ENCODE measurements around the gene NR1H3.

NR1H3 gene

GRCh38 chr11:47248664-47249377 lies 9.0 kb upstream of the NR1H3 start, which contains the start of gene ACP2:
TSS of gene ACP2 (minus strand) at chr11:47248814. CDS start at chr11:47248789, 25 bp downstream.
- Histone ChIP-seq H4K12ac (ENCODE audit: low read depth, low read length) (peak within 1 kb of the TSS; percentile 96), H3K79me2 (ENCODE audit: control insufficient read depth, insufficient read depth, low read length, poor library complexity) (peaks cover 9% of the 10 kb centered on the region), H3K23ac (ENCODE audit: low read length) (no peak within 1 kb of the TSS), H3K9me3 (ENCODE audit: insufficient read depth, low read depth, low read length) (no peaks in the 10 kb centered on the region), H2BK5ac (ENCODE audit: low read depth, low read length, poor library complexity) (peak within 1 kb of the TSS; percentile 66), H2AFZ (ENCODE audit: insufficient read depth, low read length, poor library complexity) (peak within 1 kb of the TSS; percentile 82), H3K4me1 (ENCODE audit: control insufficient read depth in 1 of 2, insufficient read depth in 2 of 2, low read length in 2 of 2) (peaks cover 10 to 13% of the 10 kb centered on the region in 2 experiments), H3K4ac (ENCODE audit: low read depth, low read length) (peak within 1 kb of the TSS; percentile 53), H3K36me3 (ENCODE audit: control insufficient read depth in 1 of 2, insufficient read depth in 2 of 2, low read length in 2 of 2) (peaks cover 17 to 18% of the 10 kb centered on the region in 2 experiments), H2BK120ac (ENCODE audit: insufficient read depth, low read length, poor library complexity) (peak within 1 kb of the TSS; percentile 87), H3K14ac (ENCODE audit: low read length) (peak within 1 kb of the TSS; percentile 94), H3K27ac (ENCODE audit: low read depth, low read length) (peak within 1 kb of the TSS; percentile 55), H3K18ac (ENCODE audit: low read length) (peak within 1 kb of the TSS; percentile 93), H3K9ac (ENCODE audit: low read length) (peak within 1 kb of the TSS; percentile 84), H3K79me1 (ENCODE audit: low read length) (peaks cover 12% of the 10 kb centered on the region), H4K91ac (ENCODE audit: low read depth, low read length) (peak within 1 kb of the TSS; percentile 94), H3K27me3 (ENCODE audit: insufficient read depth, low read length) (no peaks in the 10 kb centered on the region), H4K8ac (ENCODE audit: low read depth, low read length) (peak within 1 kb of the TSS; percentile 98), H3K4me3 (ENCODE audit: low read depth, low read length) (peak within 1 kb of the TSS; percentile 85), H2AK5ac (ENCODE audit: low read length) (peak within 1 kb of the TSS; percentile 51), H3K4me2 (ENCODE audit: low read length) (peak within 1 kb of the TSS; percentile 74), H2BK12ac (ENCODE audit: low read length) (peak within 1 kb of the TSS; percentile 33)
- WGBS (ENCODE audit: extremely low coverage, insufficient coverage, insufficient read length), result no CpG with 5 or more reads among the region's 45 CpGs
- peak; percentile 88 to 91 for DNase-seq

GRCh38 chr11:47249378-47249715 lies 8.4 kb upstream of the NR1H3 start:
- Histone ChIP-seq H3K4me1 (ENCODE audit: control insufficient read depth in 1 of 2, insufficient read depth in 2 of 2, low read length in 2 of 2) (peaks cover 14 to 17% of the 10 kb centered on the region in 2 experiments), H2BK12ac (ENCODE audit: low read length) (no peak overlapping the region), H3K79me1 (ENCODE audit: low read length) (peaks cover 12% of the 10 kb centered on the region), H3K14ac (ENCODE audit: low read length) (peak overlapping the region; percentile 93), H3K4me2 (ENCODE audit: low read length) (peak overlapping the region; percentile 74), H3K4me3 (ENCODE audit: low read depth, low read length) (peak overlapping the region; percentile 85), H2AK5ac (ENCODE audit: low read length) (peak overlapping the region; percentile 51), H3K4ac (ENCODE audit: low read depth, low read length) (peak overlapping the region; percentile 53), H2BK5ac (ENCODE audit: low read depth, low read length, poor library complexity) (peak overlapping the region; percentile 66), H3K27ac (ENCODE audit: low read depth, low read length) (no peak overlapping the region), H3K79me2 (ENCODE audit: control insufficient read depth, insufficient read depth, low read length, poor library complexity) (peaks cover 9% of the 10 kb centered on the region), H4K91ac (ENCODE audit: low read depth, low read length) (peak overlapping the region; percentile 94), H3K18ac (ENCODE audit: low read length) (peak overlapping the region; percentile 93), H3K9me3 (ENCODE audit: insufficient read depth, low read depth, low read length) (no peaks in the 10 kb centered on the region), H2AFZ (ENCODE audit: insufficient read depth, low read length, poor library complexity) (peak overlapping the region; percentile 82), H3K27me3 (ENCODE audit: insufficient read depth, low read length) (no peaks in the 10 kb centered on the region), H3K23ac (ENCODE audit: low read length) (no peak overlapping the region), H2BK120ac (ENCODE audit: insufficient read depth, low read length, poor library complexity) (peak overlapping the region; percentile 82), H3K9ac (ENCODE audit: low read length) (peak overlapping the region; percentile 84), H4K12ac (ENCODE audit: low read depth, low read length) (peak overlapping the region; percentile 94), H4K8ac (ENCODE audit: low read depth, low read length) (peak overlapping the region; percentile 98), H3K36me3 (ENCODE audit: control insufficient read depth in 1 of 2, insufficient read depth in 2 of 2, low read length in 2 of 2) (peaks cover 17 to 18% of the 10 kb centered on the region in 2 experiments)
- no peak for DNase-seq
- WGBS (ENCODE audit: extremely low coverage, insufficient coverage, insufficient read length), result no CpG with 5 or more reads among the region's 3 CpGs

GRCh38 chr11:47251751-47252150 lies 6.0 kb upstream of the NR1H3 start:
- Histone ChIP-seq H2BK12ac (ENCODE audit: low read length) (no peak overlapping the region), H4K12ac (ENCODE audit: low read depth, low read length) (no peak overlapping the region), H3K18ac (ENCODE audit: low read length) (no peak overlapping the region), H3K4me2 (ENCODE audit: low read length) (no peak overlapping the region), H3K4ac (ENCODE audit: low read depth, low read length) (no peak overlapping the region), H3K27ac (ENCODE audit: low read depth, low read length) (no peak overlapping the region), H3K4me3 (ENCODE audit: low read depth, low read length) (no peak overlapping the region), H2AFZ (ENCODE audit: insufficient read depth, low read length, poor library complexity) (no peak overlapping the region), H2BK5ac (ENCODE audit: low read depth, low read length, poor library complexity) (no peak overlapping the region), H4K8ac (ENCODE audit: low read depth, low read length) (no peak overlapping the region), H2AK5ac (ENCODE audit: low read length) (no peak overlapping the region), H3K79me2 (ENCODE audit: control insufficient read depth, insufficient read depth, low read length, poor library complexity) (peaks cover 9% of the 10 kb centered on the region), H3K4me1 (ENCODE audit: control insufficient read depth in 1 of 2, insufficient read depth in 2 of 2, low read length in 2 of 2) (peaks cover 20 to 24% of the 10 kb centered on the region in 2 experiments), H3K36me3 (ENCODE audit: control insufficient read depth in 1 of 2, insufficient read depth in 2 of 2, low read length in 2 of 2) (peaks cover 2 to 3% of the 10 kb centered on the region in 2 experiments), H2BK120ac (ENCODE audit: insufficient read depth, low read length, poor library complexity) (no peak overlapping the region), H3K23ac (ENCODE audit: low read length) (no peak overlapping the region), H3K14ac (ENCODE audit: low read length) (no peak overlapping the region), H3K79me1 (ENCODE audit: low read length) (peaks cover 15% of the 10 kb centered on the region), H3K9me3 (ENCODE audit: insufficient read depth, low read depth, low read length) (no peaks in the 10 kb centered on the region), H3K9ac (ENCODE audit: low read length) (no peak overlapping the region), H3K27me3 (ENCODE audit: insufficient read depth, low read length) (no peaks in the 10 kb centered on the region), H4K91ac (ENCODE audit: low read depth, low read length) (no peak overlapping the region)
- no peak for DNase-seq
- WGBS (ENCODE audit: extremely low coverage, insufficient coverage, insufficient read length), result no CpG with 5 or more reads among the region's 3 CpGs

- H3K4me1 ChIP-seq (ENCODE audit: control insufficient read depth in 1 of 2, insufficient read depth in 2 of 2, low read length in 2 of 2), result peaks cover 28 to 33% of the 10 kb centered on the region in 2 experiments
- DNase-seq, result no peak
- no peak overlapping the region for H3K9ac ChIP-seq (ENCODE audit: low read length)
- no peaks in the 10 kb centered on the region for H3K27me3 ChIP-seq (ENCODE audit: insufficient read depth, low read length)
- no peak overlapping the region for H2AFZ ChIP-seq (ENCODE audit: insufficient read depth, low read length, poor library complexity)
- no peak overlapping the region for H3K4me2 ChIP-seq (ENCODE audit: low read length)
- H2BK5ac ChIP-seq (ENCODE audit: low read depth, low read length, poor library complexity), result no peak overlapping the region
- H3K4me3 ChIP-seq (ENCODE audit: low read depth, low read length), result no peak overlapping the region
- no peak overlapping the region for H4K12ac ChIP-seq (ENCODE audit: low read depth, low read length)
- H3K79me1 ChIP-seq (ENCODE audit: low read length), result peaks cover 23% of the 10 kb centered on the region
- no peaks in the 10 kb centered on the region for H3K9me3 ChIP-seq (ENCODE audit: insufficient read depth, low read depth, low read length)
- H3K79me2 ChIP-seq (ENCODE audit: control insufficient read depth, insufficient read depth, low read length, poor library complexity), result peaks cover 6% of the 10 kb centered on the region
- no peak overlapping the region for H3K14ac ChIP-seq (ENCODE audit: low read length)
- no peak overlapping the region for H4K8ac ChIP-seq (ENCODE audit: low read depth, low read length)
- H3K4ac ChIP-seq (ENCODE audit: low read depth, low read length), result no peak overlapping the region
- H4K91ac ChIP-seq (ENCODE audit: low read depth, low read length), result no peak overlapping the region
- WGBS (ENCODE audit: extremely low coverage, insufficient coverage, insufficient read length), result no CpG with 5 or more reads among the region's 2 CpGs
- no peak overlapping the region for H3K23ac ChIP-seq (ENCODE audit: low read length)
- H3K18ac ChIP-seq (ENCODE audit: low read length), result no peak overlapping the region
- no peak overlapping the region for H2AK5ac ChIP-seq (ENCODE audit: low read length)
- H2BK12ac ChIP-seq (ENCODE audit: low read length), result no peak overlapping the region
- H2BK120ac ChIP-seq (ENCODE audit: insufficient read depth, low read length, poor library complexity), result no peak overlapping the region
- H3K36me3 ChIP-seq (ENCODE audit: control insufficient read depth in 1 of 2, insufficient read depth in 2 of 2, low read length in 2 of 2), result no peaks in the 10 kb centered on the region
- no peak overlapping the region for H3K27ac ChIP-seq (ENCODE audit: low read depth, low read length)
These were observed 4.1 kb upstream of the NR1H3 start for GRCh38 chr11:47253660-47254059.

All from trophoblast cell (in vitro differentiated cells and primary cell).